IMR-90 (cell line): ENCODE measurements around the gene TFE3. TPM values are rescaled to one million over a fixed set of nuclear protein-coding genes. Genes with fewer than 3 reads are reported as not detected.

Experiments used
- ATAC-seq: fragments of 200-7000 bp; cut with Tn5 transposase; 2 replicates; pipeline ENCODE4 v1.9.1; 2020; ENCODE audit warnings: low read depth, mild to moderate bottlenecking, moderate library complexity
- BruUV-seq: library from RNA; stranded (reverse); fragments of 400-500 nt; replicated peaks from 2 replicates; lab custom pipeline; 2021; lab: Mats Ljungman, UMichigan
- CTCF ChIA-PET: fragments of 300-600 bp; formaldehyde crosslinking; extraction: SDS; loops from one replicate; lab custom pipeline; 2021; ENCODE audit warnings: antibody characterized with exemption; lab: Yijun Ruan, JAX
- POLR2A ChIA-PET: fragments of 300-600 bp; sonication (Branson Sonifier 250); formaldehyde crosslinking; loops from one replicate; lab custom pipeline; 2022; ENCODE audit warnings: antibody characterized with exemption; ENCODE audit not compliant: unreplicated experiment; lab: Charles Lee
- DNase-seq: peaks from one replicate; pipeline ENCODE4 v3.0.0; 2013
- H2AFZ ChIP-seq: replicated peaks from 2 replicates; pipeline ENCODE3; 2013; ENCODE audit warnings: low read length, mild to moderate bottlenecking; ENCODE audit not compliant: poor library complexity
- H2AK5ac ChIP-seq: 2 replicates; pipeline ENCODE4 v1.6.1; 2013; ENCODE audit warnings: low read depth, low read length, inconsistent platforms
- H2AK9ac ChIP-seq: replicated peaks from 2 replicates; pipeline ENCODE3; 2013; ENCODE audit warnings: mild to moderate bottlenecking, low read depth, low read length, moderate library complexity; ENCODE audit not compliant: poor library complexity
- H2BK120ac ChIP-seq: 2 replicates; pipeline ENCODE4 v1.6.1; 2013; ENCODE audit warnings: low read depth, low read length, inconsistent platforms
- H2BK15ac ChIP-seq: 3 replicates; pipeline ENCODE4 v1.6.1; 2013; ENCODE audit warnings: low read depth, low read length, inconsistent platforms
- H2BK20ac ChIP-seq: 2 replicates; pipeline ENCODE4 v1.6.1; 2013; ENCODE audit warnings: low read depth, mild to moderate bottlenecking, inconsistent platforms, low read length, moderate library complexity
- H2BK5ac ChIP-seq: 2 replicates; pipeline ENCODE4 v1.6.1; 2013; ENCODE audit warnings: mild to moderate bottlenecking, low read depth, low read length, inconsistent platforms; ENCODE audit not compliant: poor library complexity, severe bottlenecking
- H3K14ac ChIP-seq: replicated peaks from 2 replicates; pipeline ENCODE4 v1.6.1; 2013; ENCODE audit warnings: low read depth, low read length, inconsistent platforms
- H3K18ac ChIP-seq: 2 replicates; pipeline ENCODE4 v1.6.1; 2013; ENCODE audit warnings: low read depth, low read length, control low read depth
- H3K23ac ChIP-seq: 2 replicates; pipeline ENCODE4 v1.6.1; 2013; ENCODE audit warnings: low read depth, low read length, inconsistent platforms
- H3K27ac ChIP-seq: 2 replicates; pipeline ENCODE4 v1.5.1; 2013; ENCODE audit warnings: mild to moderate bottlenecking, control low read depth, low read length; ENCODE audit not compliant: insufficient read depth
- H3K27me3 ChIP-seq: 2 replicates; pipeline ENCODE4 v1.6.1; 2013; ENCODE audit warnings: low read length; ENCODE audit not compliant: control insufficient read depth, insufficient read depth
- H3K36me3 ChIP-seq: 2 replicates; pipeline ENCODE4 v1.6.1; 2013; ENCODE audit warnings: low read length, mixed read lengths; ENCODE audit not compliant: control insufficient read depth, insufficient read depth
- H3K4ac ChIP-seq: 2 replicates; pipeline ENCODE4 v1.6.1; 2013; ENCODE audit warnings: low read depth, low read length, inconsistent platforms
- H3K4me1 ChIP-seq: 2 replicates; pipeline ENCODE4 v1.6.1; 2013; ENCODE audit warnings: low read length, mixed read lengths; ENCODE audit not compliant: control insufficient read depth, insufficient read depth
- H3K4me2 ChIP-seq: 2 replicates; pipeline ENCODE4 v1.6.1; 2013; ENCODE audit warnings: low read depth, mild to moderate bottlenecking, control low read depth, low read length, moderate library complexity
- H3K4me3 ChIP-seq: 2 replicates; pipeline ENCODE4 v1.5.1; 2013; ENCODE audit warnings: low read depth, mild to moderate bottlenecking, control low read depth, low read length, moderate library complexity; ENCODE audit not compliant: insufficient read depth
- H3K56ac ChIP-seq: 2 replicates; pipeline ENCODE4 v1.6.1; 2013; ENCODE audit warnings: low read length, inconsistent platforms; ENCODE audit not compliant: insufficient read depth; ENCODE audit errors: extremely low read depth
- H3K79me1 ChIP-seq, 2 experiments: 2 replicates each; pipeline ENCODE4 v1.6.1; 2013; ENCODE audit warnings: low read length in 2 of 2, inconsistent platforms in 1 of 2, low read depth in 1 of 2
- H3K9ac ChIP-seq: 2 replicates; pipeline ENCODE4 v1.6.1; 2013; ENCODE audit warnings: low read depth, low read length, control low read depth
- H3K9me1 ChIP-seq: 2 replicates; pipeline ENCODE4 v1.6.1; 2013; ENCODE audit warnings: low read length, inconsistent platforms; ENCODE audit not compliant: insufficient read depth
- H3K9me3 ChIP-seq: 2 replicates; pipeline ENCODE4 v1.6.1; 2013; ENCODE audit warnings: low read length; ENCODE audit not compliant: control insufficient read depth, insufficient read depth
- H4K20me1 ChIP-seq: 2 replicates; pipeline ENCODE4 v1.6.1; 2013; ENCODE audit warnings: low read length, inconsistent platforms; ENCODE audit not compliant: insufficient read depth
- H4K5ac ChIP-seq: 2 replicates; pipeline ENCODE4 v1.6.1; 2013; ENCODE audit warnings: mild to moderate bottlenecking, low read depth, low read length, control low read depth
- H4K8ac ChIP-seq, 2 experiments: 2 replicates each; pipeline ENCODE4 v1.6.1; 2013; ENCODE audit warnings: low read depth in 2 of 2, low read length in 2 of 2, control low read depth in 1 of 2, inconsistent platforms in 1 of 2
- H4K91ac ChIP-seq: 2 replicates; pipeline ENCODE4 v1.6.1; 2013; ENCODE audit warnings: low read depth, low read length, inconsistent platforms; ENCODE audit not compliant: insufficient read depth
- BHLHE40 ChIP-seq: fragments of 150-350 bp; IDR thresholded peaks from 2 replicates; pipeline ENCODE4 v1.6.1; 2016; ENCODE audit warnings: mild to moderate bottlenecking, low read depth, low read length
- CHD1 ChIP-seq: IDR thresholded peaks from 2 replicates; pipeline ENCODE4 v1.6.1; 2012; ENCODE audit warnings: low read depth, low read length, improper control_type of control experiment
- CTCF ChIP-seq: conservative IDR thresholded peaks from 2 replicates; pipeline ENCODE4 v1.5.1; 2012; ENCODE audit warnings: mild to moderate bottlenecking, low read depth, low read length, improper control_type of control experiment
- FOS ChIP-seq: fragments of 150-350 bp; IDR thresholded peaks from 2 replicates; pipeline ENCODE4 v1.6.1; 2016; ENCODE audit warnings: low read depth, low read length
- MAZ ChIP-seq: IDR thresholded peaks from 2 replicates; pipeline ENCODE4 v1.6.1; 2012; ENCODE audit warnings: low read depth, mild to moderate bottlenecking, low read length, improper control_type of control experiment, moderate library complexity, borderline replicate concordance
- MXI1 ChIP-seq: IDR thresholded peaks from 2 replicates; pipeline ENCODE4 v1.6.1; 2012; ENCODE audit warnings: low read depth, mild to moderate bottlenecking, low read length, moderate library complexity, borderline replicate concordance
- RAD21 ChIP-seq: IDR thresholded peaks from 2 replicates; pipeline ENCODE4 v1.6.1; 2012; ENCODE audit warnings: low read length, improper control_type of control experiment
- RCOR1 ChIP-seq: IDR thresholded peaks from 2 replicates; pipeline ENCODE4 v1.6.1; 2012; ENCODE audit warnings: mild to moderate bottlenecking, low read length, improper control_type of control experiment; ENCODE audit not compliant: insufficient replicate concordance
- SMC3 ChIP-seq: fragments of 150-350 bp; IDR thresholded peaks from 2 replicates; pipeline ENCODE4 v1.6.1; 2016; ENCODE audit warnings: low read depth, mild to moderate bottlenecking, antibody characterized with exemption, low read length, moderate library complexity
- WGBS, 2 experiments: methylation state at CpG; one replicate each; pipeline versions ENCODE4 v1.1.5 to v1.1.7; 2013; ENCODE audit warnings: missing lambda C conversion rate in 2 of 2; ENCODE audit not compliant: insufficient read length in 1 of 2; ENCODE audit errors: extremely low coverage in 2 of 2; 5-methylcytosine and 5-hydroxymethylcytosine counted together
- dilution Hi-C: fragments of 300-500 bp; cut with HindIII; formaldehyde crosslinking; loops from one replicate; pipeline ENCODE4 v1.14.3; 2018; ENCODE audit warnings: low sequenced_read_pairs; ENCODE audit not compliant: unreplicated experiment
- in situ Hi-C: fragments of 300-500 bp; cut with MboI; formaldehyde crosslinking; loops from 3 replicates; pipeline ENCODE4 v1.14.3; 2019; ENCODE audit warnings: low sequenced_read_pairs, inconsistent platforms, mixed read lengths
- intact Hi-C: fragments of 100-400 bp; cut with micrococcal nuclease; formaldehyde crosslinking; loops from 2 replicates; pipeline ENCODE4 v1.10.0; 2022
- polyA plus RNA-seq, 3 experiments: library from polyadenylated mRNA; depleted of rRNA; stranded (reverse); fragments of >200 nt; gene quantifications; 2 replicates each; pipeline ENCODE4 v1.2.3, GENCODE V29; 2012; ENCODE audit warnings: low replicate concordance in 1 of 3
- total RNA-seq: library from RNA; depleted of rRNA; stranded (reverse); fragments of >200 nt; gene quantifications from 2 replicates; pipeline ENCODE4 v1.2.3, GENCODE V29; 2012

The TFE3 gene
- total and polyA plus RNA-seq, 2 of the 4 experiments (the other 2 are of a cell fraction) = 24.4 to 40.5 TPM

- 53% methylated on average over 3 of the region's 8 CpGs; no CpG with 5 or more reads in 1 of the 2 experiments for WGBS, 2 experiments
- Histone ChIP-seq H2AFZ (no peak overlapping the region), H4K91ac (no peak overlapping the region), H3K4me3 (no peak overlapping the region), H3K14ac (no peak overlapping the region), H3K23ac (no peak overlapping the region), H4K20me1 (no peaks in the 10 kb centered on the region; the same call in 1 of the 2 replicates), H3K9me3 (peaks cover 2% of the 10 kb centered on the region; the same call in 1 of the 2 replicates), H3K9ac (no peak overlapping the region), H3K18ac (no peak overlapping the region), H3K4me2 (no peak overlapping the region), H4K8ac (no peak overlapping the region), H2BK15ac (no peak overlapping the region), H4K5ac (no peak overlapping the region), H2BK20ac (no peak overlapping the region), H3K9me1 (no peaks in the 10 kb centered on the region), H2BK120ac (no peak overlapping the region), H2AK9ac (no peak overlapping the region), H3K56ac (no peak overlapping the region), H3K4me1 (no peaks in the 10 kb centered on the region), H3K36me3 (peaks cover 3% of the 10 kb centered on the region; the same call in 1 of the 2 replicates), H3K79me1 (no peaks in the 10 kb centered on the region), H3K27ac (no peak overlapping the region), H3K27me3 (no peaks in the 10 kb centered on the region), H2BK5ac (no peak overlapping the region), H3K4ac (no peak overlapping the region), H2AK5ac (no peak overlapping the region)
- ATAC-seq = no peak
- in situ Hi-C loops (loop anchor here (25.0 kb wide), 1 partner anchor 102 kb away; the partner anchor contains the start of genes KCND1 and OTUD5), dilution Hi-C loops (no loop called here), intact Hi-C loops (no loop called here)
- no peak for DNase-seq
- no TSS peak for BruUV-seq
- TF ChIP-seq RCOR1 (no peak), MAZ (no peak), FOS (no peak), CTCF (no peak), MXI1 (no peak), BHLHE40 (no peak), SMC3 (no peak), RAD21 (no peak), CHD1 (no peak)
- ChIA-PET POLR2A (no interaction called here), CTCF (no interaction called here)
Observed at GRCh38 chrX:49064735-49065134, 21.6 kb upstream of the TFE3 start.
